GM12892 (cell line): ENCODE data around the gene INTS13.

ENCODE experiments used
- POLR2A ChIP-seq: IDR thresholded peaks from 2 replicates; pipeline ENCODE4 v1.6.1; 2011; ENCODE audit warnings: low read depth, low read length, control low read depth
- POLR2AphosphoS5 ChIP-seq: IDR thresholded peaks from 2 replicates; pipeline ENCODE4 v1.6.1; 2011; ENCODE audit warnings: low read depth, low read length, control low read depth

- TF ChIP-seq POLR2A (no peak), POLR2AphosphoS5 (no peak)
Observed at GRCh38 chr12:26869104-26869494, 68.7 kb downstream of the INTS13 start.
